Esophagus squamous epithelium (tissue), 4 donors: Measurements from ENCODE around the gene ADISSP.

Source experiments
- CTCF ChIP-seq, 6 experiments: fragments of 450-650 bp in 4 of 6; fragments of 200-600 bp in 2 of 6; sonication (generic) in 2 of 6; IDR thresholded peaks; one replicate each; pipeline ENCODE4 v1.5.1; 2016 to 2019; ENCODE audit warnings: antibody characterized with exemption in 6 of 6, mild to moderate bottlenecking in 4 of 6, moderate library complexity in 4 of 6
- POLR2A ChIP-seq, 4 donors: fragments of 450-650 bp; IDR thresholded peaks; one replicate each; pipeline ENCODE4 v1.6.1; 2017; ENCODE audit warnings: antibody characterized with exemption in 4 of 4, mild to moderate bottlenecking in 4 of 4, moderate library complexity in 3 of 4

- TF ChIP-seq CTCF (IDR thresholded peaks at IDR 0.05) (no peak), POLR2A (IDR thresholded peaks at IDR 0.05) (no peak)
Observed at GRCh38 chr20:3767110-3767426, 485 bp downstream of the ADISSP start.
